K562 (cell line): ENCODE results near the gene RPL22L1. TPM values are rescaled to one million over a fixed set of nuclear protein-coding genes. Genes with fewer than 3 reads are reported as not detected.

Source experiments
- EWSR1 ChIP-seq: fragments of 450-650 bp; IDR thresholded peaks from 2 replicates; pipeline ENCODE4 v1.6.1; 2018; ENCODE audit warnings: borderline replicate concordance, mild to moderate bottlenecking, low read depth, moderate library complexity; ENCODE audit not compliant: partially characterized antibody
- TGIF2 ChIP-seq: sonication (generic); formaldehyde crosslinking; IDR thresholded peaks from 2 replicates; pipeline ENCODE4 v1.8.1; 2022; ENCODE audit warnings: mild to moderate bottlenecking, missing genetic modification reagents, moderate library complexity
- ZFP30 ChIP-seq: fragments of 250-450 bp; sonication (Bioruptor Pico); IDR thresholded peaks from 2 replicates; pipeline ENCODE4 v1.8.0; 2022; ENCODE audit warnings: moderate library complexity, mild to moderate bottlenecking, inconsistent platforms, borderline replicate concordance
- ZNF253 ChIP-seq: fragments of 250-450 bp; sonication (Bioruptor Pico); conservative IDR thresholded peaks from 2 replicates; pipeline ENCODE4 v1.6.1; 2021; ENCODE audit warnings: mild to moderate bottlenecking
- polyA plus RNA-seq, 8 experiments: library from polyadenylated mRNA; depleted of rRNA in 4 of 8; stranded (reverse) in 5 of 8; unstranded in 3 of 8; fragments of >200 nt; fragmentation: Nextera tagmentation in 2 of 8; fragmentation: Illumina TruSeq in 1 of 8; extraction: Ambion mirVana in 2 of 8; extraction: Trizol in 1 of 8; gene quantifications; 2 replicates each; pipeline versions ENCODE4 v1.2.1 to v1.2.3, GENCODE V29; 2011 to 2014; ENCODE audit warnings: inconsistent platforms in 1 of 8, missing spikeins in 1 of 8
- total RNA-seq, 7 experiments: library from RNA; depleted of rRNA in 6 of 7; stranded (reverse); fragments of >200 nt in 6 of 7; fragmentation: Illumina TruSeq in 2 of 7; extraction: Trizol in 2 of 7; gene quantifications; 2 replicates each; pipeline versions ENCODE4 v1.2.1 to v1.2.3, GENCODE V29; 2011 to 2021; ENCODE audit warnings: low replicate concordance in 1 of 7
- TF ChIP-seq, protein P1 (sequence below): IDR thresholded peaks from 2 replicates; pipeline ENCODE4 v1.6.1; 2012; ENCODE audit warnings: low read depth, low read length, improper control_type of control experiment, borderline replicate concordance
- TF ChIP-seq, protein P2 (sequence below), 3 experiments: IDR thresholded peaks in 2 of 3; conservative IDR thresholded peaks in 1 of 3; 2 replicates each; pipeline ENCODE4 v1.5.1; 2011 to 2012; ENCODE audit warnings: low read length in 3 of 3, mild to moderate bottlenecking in 3 of 3, control low read depth in 2 of 3, improper control_type of control experiment in 1 of 3, inconsistent platforms in 1 of 3, low read depth in 1 of 3, mixed read lengths in 1 of 3, moderate library complexity in 1 of 3; ENCODE audit not compliant: insufficient read depth in 2 of 3
- TF ChIP-seq, protein P3 (sequence below), 2 experiments: fragments of 450-650 bp in 1 of 2; sonication (generic) in 1 of 2; formaldehyde crosslinking in 1 of 2; IDR thresholded peaks in 1 of 2; conservative IDR thresholded peaks in 1 of 2; 2 replicates each; pipeline versions ENCODE4 v1.6.1 to v1.8.1; 2016 to 2023; ENCODE audit warnings: mild to moderate bottlenecking in 2 of 2, moderate library complexity in 2 of 2, inconsistent platforms in 1 of 2, missing genetic modification reagents in 1 of 2
- TF ChIP-seq, protein P4 (sequence below): sonication (generic); formaldehyde crosslinking; IDR thresholded peaks from 2 replicates; pipeline ENCODE4 v1.5.0; 2020; ENCODE audit warnings: missing genetic modification reagents
- TF ChIP-seq, protein P5 (sequence below), 2 experiments: fragments of 450-650 bp in 1 of 2; sonication (generic) in 1 of 2; formaldehyde crosslinking; conservative IDR thresholded peaks; 2 replicates each; pipeline versions ENCODE4 v1.4.0 to v1.8.1; 2020 to 2022; ENCODE audit warnings: mild to moderate bottlenecking in 1 of 2, missing genetic modification reagents in 1 of 2
- TF ChIP-seq, protein P6 (sequence below): fragments of 250-450 bp; sonication (Bioruptor Pico); IDR thresholded peaks from 2 replicates; pipeline ENCODE4 v1.5.0; 2021
- TF ChIP-seq, protein P7 (sequence below): sonication (generic); formaldehyde crosslinking; IDR thresholded peaks from 2 replicates; pipeline ENCODE4 v1.8.1; 2023; ENCODE audit warnings: mild to moderate bottlenecking, missing genetic modification reagents, moderate library complexity

The RPL22L1 gene
- total and polyA plus RNA-seq, 9 of the 15 experiments (the other 6 are each of a cell fraction or from before 2014, with no cell fraction given): 53.9 to 198 (median 108) TPM

DNA sequence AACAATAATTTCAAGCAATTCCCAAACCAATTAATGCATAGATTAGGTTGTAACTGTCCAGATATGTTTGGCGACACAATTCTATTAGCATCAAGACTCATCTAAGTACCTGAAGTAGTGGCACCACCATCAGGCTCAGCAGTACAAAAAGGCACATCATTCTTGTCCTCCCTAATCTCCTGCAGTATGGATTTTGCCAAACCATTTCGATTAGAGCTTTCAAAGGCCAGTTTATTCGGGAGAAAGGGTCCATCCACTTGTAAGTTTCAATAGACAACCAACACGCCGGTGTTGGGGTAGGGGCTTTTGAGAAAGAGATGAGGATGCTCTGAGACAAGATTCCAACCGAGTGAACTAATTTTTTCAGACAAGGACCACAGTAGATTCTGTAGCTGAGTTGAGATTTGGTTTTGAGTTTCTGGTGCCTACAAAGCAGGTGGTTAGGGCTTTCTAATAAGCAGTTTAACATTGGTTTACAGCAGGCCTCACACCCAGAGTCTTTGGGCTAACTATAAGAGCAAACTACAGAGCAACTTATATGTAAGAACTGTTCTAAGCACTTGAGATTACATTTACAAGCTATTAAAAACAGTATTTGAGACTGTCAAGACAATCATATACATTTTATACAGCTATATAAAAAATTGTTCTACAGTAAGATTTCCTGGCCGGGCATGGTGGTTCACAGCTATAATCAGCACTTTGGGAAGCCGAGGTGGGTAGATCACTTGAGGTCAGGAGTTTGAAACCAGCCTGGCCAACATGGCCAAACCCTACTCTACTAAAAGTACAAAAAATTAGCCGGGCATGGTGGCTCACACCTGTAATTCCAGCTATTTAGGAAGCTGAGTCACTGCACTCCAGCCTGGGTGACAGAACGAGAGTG lies 4.5 kb downstream of the RPL22L1 start (continued):
- TF ChIP-seq, protein P1, sequence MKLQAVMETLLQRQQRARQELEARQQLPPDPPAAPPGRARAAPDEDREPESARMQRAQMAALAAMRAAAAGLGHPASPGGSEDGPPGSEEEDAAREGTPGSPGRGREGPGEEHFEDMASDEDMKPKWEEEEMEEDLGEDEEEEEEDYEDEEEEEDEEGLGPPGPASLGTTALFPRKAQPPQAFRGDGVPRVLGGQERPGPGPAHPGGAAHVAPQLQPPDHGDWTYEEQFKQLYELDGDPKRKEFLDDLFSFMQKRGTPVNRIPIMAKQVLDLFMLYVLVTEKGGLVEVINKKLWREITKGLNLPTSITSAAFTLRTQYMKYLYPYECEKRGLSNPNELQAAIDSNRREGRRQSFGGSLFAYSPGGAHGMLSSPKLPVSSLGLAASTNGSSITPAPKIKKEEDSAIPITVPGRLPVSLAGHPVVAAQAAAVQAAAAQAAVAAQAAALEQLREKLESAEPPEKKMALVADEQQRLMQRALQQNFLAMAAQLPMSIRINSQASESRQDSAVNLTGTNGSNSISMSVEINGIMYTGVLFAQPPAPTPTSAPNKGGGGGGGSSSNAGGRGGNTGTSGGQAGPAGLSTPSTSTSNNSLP: no peak
- TF ChIP-seq, protein P2, sequence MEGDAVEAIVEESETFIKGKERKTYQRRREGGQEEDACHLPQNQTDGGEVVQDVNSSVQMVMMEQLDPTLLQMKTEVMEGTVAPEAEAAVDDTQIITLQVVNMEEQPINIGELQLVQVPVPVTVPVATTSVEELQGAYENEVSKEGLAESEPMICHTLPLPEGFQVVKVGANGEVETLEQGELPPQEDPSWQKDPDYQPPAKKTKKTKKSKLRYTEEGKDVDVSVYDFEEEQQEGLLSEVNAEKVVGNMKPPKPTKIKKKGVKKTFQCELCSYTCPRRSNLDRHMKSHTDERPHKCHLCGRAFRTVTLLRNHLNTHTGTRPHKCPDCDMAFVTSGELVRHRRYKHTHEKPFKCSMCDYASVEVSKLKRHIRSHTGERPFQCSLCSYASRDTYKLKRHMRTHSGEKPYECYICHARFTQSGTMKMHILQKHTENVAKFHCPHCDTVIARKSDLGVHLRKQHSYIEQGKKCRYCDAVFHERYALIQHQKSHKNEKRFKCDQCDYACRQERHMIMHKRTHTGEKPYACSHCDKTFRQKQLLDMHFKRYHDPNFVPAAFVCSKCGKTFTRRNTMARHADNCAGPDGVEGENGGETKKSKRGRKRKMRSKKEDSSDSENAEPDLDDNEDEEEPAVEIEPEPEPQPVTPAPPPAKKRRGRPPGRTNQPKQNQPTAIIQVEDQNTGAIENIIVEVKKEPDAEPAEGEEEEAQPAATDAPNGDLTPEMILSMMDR (IDR thresholded peaks at IDR 0.05 in 2 of 3, conservative IDR thresholded peaks at IDR 0.05 in 1 of 3; ENCODE audit: insufficient read depth in 2 of 3, low read depth in 1 of 3, low read length in 3 of 3): 0 out of 6 replicates have a peak, but pooled peaks of 1 of the 3 experiments have one; percentile 3
- TF ChIP-seq, protein P3, sequence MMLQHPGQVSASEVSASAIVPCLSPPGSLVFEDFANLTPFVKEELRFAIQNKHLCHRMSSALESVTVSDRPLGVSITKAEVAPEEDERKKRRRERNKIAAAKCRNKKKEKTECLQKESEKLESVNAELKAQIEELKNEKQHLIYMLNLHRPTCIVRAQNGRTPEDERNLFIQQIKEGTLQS (IDR thresholded peaks at IDR 0.05): no peak
- TF ChIP-seq, protein P3 (CRISPR knock-in tag; conservative IDR thresholded peaks at IDR 0.05): 0 out of 2 replicates have a peak, but pooled peaks have one; percentile 55
- TF ChIP-seq, protein P4, sequence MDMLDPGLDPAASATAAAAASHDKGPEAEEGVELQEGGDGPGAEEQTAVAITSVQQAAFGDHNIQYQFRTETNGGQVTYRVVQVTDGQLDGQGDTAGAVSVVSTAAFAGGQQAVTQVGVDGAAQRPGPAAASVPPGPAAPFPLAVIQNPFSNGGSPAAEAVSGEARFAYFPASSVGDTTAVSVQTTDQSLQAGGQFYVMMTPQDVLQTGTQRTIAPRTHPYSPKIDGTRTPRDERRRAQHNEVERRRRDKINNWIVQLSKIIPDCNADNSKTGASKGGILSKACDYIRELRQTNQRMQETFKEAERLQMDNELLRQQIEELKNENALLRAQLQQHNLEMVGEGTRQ (CRISPR knock-in tag): no peak
- TF ChIP-seq TGIF2 (CRISPR knock-in tag) (no peak), EWSR1 (peak; percentile 91), ZFP30 (CRISPR knock-in tag) (no peak), ZNF253 (CRISPR knock-in tag) (peak; percentile 72; the same call in 1 of the 2 replicates)
- TF ChIP-seq, protein P5, sequence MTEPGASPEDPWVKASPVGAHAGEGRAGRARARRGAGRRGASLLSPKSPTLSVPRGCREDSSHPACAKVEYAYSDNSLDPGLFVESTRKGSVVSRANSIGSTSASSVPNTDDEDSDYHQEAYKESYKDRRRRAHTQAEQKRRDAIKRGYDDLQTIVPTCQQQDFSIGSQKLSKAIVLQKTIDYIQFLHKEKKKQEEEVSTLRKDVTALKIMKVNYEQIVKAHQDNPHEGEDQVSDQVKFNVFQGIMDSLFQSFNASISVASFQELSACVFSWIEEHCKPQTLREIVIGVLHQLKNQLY (CRISPR knock-in tag; conservative IDR thresholded peaks at IDR 0.05): no peak
- TF ChIP-seq, protein P6, sequence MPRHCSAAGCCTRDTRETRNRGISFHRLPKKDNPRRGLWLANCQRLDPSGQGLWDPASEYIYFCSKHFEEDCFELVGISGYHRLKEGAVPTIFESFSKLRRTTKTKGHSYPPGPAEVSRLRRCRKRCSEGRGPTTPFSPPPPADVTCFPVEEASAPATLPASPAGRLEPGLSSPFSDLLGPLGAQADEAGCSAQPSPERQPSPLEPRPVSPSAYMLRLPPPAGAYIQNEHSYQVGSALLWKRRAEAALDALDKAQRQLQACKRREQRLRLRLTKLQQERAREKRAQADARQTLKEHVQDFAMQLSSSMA (CRISPR knock-in tag): no peak
- TF ChIP-seq, protein P7, sequence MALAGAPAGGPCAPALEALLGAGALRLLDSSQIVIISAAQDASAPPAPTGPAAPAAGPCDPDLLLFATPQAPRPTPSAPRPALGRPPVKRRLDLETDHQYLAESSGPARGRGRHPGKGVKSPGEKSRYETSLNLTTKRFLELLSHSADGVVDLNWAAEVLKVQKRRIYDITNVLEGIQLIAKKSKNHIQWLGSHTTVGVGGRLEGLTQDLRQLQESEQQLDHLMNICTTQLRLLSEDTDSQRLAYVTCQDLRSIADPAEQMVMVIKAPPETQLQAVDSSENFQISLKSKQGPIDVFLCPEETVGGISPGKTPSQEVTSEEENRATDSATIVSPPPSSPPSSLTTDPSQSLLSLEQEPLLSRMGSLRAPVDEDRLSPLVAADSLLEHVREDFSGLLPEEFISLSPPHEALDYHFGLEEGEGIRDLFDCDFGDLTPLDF (CRISPR knock-in tag): peak; percentile 76; the same call in 1 of the 2 replicates
